NCI-H446 (cell line): Measurements from ENCODE around the gene PKMYT1.

ENCODE experiments used
- DNase-seq, 2 experiments: peaks; one replicate each; lab custom pipeline; 2025; lab: John Stamatoyannopoulos, UW

PKMYT1 gene

DNA sequence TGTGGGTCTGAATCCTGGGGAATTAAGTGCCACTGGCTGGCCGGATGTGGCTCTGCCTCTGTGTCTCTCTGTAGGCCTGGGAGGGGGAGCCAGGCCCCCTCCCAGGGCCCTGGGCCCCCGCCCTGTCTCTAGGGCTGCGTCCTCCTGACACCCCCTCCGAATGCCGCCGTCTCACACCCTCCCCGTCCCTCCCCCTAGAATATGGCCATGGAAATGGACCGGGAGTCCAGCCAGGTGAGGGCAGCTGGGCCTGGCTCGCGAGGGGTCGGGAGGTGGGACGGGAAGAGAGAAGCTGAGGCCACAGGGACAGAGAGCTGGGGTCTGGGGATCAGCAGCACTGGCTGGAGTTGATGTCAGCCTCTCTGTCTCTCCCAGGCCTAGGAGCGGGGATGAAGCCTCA, 16.1 kb upstream of the PKMYT1 start:
- no peak for DNase-seq

DNA sequence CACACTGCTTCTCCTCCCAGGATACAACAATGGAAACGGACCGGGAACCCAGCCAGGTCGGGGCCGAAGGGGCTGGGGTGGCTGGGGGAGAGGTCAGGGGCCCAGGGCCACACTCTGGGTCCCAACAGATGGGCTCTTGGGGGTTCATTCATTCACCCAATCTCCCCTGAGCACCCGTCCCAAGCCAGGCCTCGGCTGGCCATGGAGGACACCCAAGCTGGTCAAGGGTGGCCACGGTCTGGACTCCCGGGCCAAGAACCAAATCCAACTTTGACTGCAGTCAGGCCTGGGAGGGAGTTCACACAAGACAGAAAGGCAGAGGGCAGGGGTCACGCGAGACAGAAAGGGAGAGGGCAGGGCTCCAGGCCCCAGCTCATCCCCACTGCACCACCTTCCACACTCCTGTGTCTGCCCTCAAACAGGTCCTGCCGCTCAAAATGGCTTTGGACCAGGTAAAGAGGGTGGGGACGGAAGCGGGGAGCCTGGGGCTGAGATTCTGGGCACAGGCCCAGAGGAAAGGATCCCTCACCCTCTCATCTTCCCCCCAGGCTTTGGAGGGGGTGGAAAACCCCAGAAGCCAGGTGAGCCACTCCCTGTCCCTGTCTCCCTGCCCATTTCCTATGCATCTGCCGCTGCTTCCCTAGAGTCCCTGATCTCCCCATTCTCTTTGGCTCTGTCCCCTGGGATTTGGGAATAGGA, 12.3 kb upstream of the PKMYT1 start:
- no peak for DNase-seq

DNA sequence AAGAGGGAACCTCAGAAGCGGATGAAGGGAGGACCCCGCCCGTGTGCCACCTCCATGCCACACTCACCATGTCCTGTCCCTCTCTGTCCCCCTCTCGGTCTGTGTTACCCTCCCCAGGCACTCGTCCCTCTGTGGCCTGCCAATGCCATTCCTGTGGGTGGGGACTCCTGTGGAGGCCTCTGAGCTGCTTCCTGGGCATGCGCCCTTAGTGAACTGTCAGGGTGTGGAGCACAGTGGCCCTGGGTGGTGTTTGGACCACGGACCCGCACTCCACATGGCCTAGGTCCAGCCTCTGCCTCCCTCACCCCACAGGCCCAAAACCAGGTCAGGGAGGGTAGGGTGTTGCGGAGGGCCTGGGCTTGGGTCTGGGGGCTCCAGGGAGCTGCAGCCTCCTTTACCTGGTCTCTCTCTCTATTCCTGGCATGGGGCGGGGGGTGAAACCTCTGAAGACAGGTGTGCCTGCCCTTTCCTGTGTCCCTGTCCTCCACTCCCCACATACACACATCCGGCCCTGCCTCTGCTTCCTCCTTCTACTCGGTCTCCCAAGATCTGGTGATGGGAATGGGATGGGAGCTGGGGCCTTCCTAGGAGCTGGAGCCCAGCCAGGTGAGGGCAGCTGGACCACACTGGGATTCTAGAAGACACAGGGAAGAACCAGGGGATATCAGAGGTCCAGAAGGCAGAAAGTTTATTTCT, 11.5 kb upstream of the PKMYT1 start:
- no peak for DNase-seq

DNA sequence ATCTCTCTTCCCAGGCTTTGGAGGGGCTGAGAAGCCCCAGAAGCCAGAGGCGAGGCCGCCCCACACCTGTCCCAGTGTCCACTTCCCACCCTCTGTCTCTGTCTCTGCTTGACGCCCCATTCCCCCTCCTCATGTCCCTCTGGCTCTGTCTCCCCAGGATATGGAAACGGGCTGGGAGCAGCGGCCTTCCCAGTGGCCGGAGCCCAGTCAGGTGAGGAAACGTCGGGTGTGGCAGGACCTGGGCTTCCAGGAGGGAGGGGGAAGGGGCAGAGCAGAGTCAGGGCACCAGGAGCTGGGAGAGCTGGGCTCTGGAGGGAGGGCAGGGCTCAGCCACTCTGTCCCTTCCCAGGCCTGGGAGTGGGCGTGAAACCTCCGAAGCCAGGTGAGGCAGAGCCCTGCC, 10.6 kb upstream of the PKMYT1 start:
- DNase-seq, result no peak

DNA sequence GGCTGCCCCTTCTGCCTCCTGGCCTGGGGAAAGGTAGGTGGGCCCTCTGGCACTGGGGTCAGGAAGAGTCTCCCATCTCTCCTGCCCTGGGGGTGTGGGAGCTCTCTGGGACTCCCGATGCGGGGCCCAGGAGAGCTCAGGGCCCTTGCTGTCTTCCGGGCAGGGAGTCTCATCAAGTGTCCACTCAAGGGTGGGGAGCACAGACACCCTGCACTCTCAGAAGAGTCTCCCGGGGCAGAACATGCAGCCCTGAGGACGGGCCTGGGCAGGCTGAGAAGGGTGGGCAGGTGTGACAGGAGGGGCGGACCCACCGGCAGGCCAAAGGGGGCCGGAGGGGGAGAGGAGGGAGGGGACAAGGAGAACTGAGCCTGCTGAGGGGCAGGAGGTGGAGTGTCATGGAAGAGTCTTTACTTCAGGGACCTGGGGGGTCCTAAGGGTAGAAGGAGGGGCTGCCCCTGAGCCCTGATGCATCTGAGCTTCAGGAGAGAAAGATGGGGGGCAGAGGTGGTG, 8.4 kb upstream of the PKMYT1 start:
- DNase-seq, result no peak

DNA sequence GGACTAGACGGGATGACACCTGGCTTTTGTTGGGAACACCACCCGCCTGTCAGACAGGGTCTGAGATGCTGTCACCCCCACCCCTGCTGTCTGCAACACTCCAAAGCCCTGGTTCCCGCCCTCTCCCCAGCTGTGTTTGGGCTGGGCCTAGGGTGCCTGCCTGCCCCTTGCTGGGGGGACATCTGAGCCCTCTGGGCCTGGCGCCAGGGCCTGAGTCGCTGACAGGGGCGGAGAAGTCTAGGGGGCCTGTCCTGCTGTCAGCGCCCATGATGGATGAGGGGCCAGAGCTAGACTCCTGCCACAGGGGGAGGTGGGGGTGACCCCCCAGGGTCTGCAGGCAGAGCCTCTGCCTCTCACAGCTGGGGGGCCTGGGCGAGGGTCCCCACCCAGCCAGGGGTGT, 7.6 kb upstream of the PKMYT1 start:
- DNase-seq, result peak in 1 of 2 experiments; percentile 65

DNA sequence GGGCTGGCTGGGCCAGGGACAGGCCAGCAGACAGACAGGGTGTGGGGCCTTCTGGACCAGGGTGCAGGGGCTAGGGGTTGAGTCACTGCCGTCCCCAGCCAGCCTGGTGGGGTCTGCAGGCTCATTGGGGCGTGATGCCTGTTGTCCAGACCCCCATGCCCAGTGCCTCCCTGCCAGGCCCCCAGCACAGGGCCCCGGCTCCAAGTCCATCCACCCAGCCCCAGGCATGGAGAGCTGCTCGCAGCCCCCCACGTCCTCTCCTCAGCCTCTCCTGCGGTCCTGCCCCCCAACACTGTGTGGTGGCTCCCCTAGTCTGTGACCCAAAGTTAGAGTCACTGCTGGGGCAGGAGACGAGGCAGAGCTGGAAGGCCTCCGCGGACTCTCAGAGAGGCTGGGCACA, 7.0 kb upstream of the PKMYT1 start:
- no peak for DNase-seq

DNA sequence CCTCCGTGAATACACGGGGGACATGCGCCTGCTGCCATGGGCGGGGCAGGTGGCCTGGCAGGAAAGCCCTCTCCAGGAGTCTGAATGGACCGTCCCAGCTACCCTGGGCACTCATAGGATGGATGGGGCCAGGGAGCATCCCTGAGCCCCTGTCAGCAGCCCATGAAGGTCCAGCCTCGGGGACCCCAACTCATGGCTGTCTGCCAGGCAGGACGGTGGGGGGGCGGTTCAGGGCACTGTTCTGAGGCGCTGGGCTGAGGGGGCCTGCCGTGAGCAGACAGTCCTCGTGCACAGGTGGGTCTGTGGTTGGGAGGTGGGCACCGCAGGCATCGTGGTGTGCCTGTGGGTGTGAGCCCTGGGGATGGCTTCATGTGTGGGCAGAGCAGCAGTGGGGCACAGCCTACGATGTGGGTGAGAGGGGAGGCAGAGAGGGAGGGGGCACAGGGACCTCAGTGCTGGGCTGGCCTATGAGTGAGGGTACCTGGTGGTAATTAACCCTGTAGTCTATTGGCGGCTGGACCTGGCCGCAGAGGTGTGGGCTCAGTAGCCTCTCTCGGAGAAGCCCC, 6.5 kb upstream of the PKMYT1 start:
- DNase-seq, result no peak

DNA sequence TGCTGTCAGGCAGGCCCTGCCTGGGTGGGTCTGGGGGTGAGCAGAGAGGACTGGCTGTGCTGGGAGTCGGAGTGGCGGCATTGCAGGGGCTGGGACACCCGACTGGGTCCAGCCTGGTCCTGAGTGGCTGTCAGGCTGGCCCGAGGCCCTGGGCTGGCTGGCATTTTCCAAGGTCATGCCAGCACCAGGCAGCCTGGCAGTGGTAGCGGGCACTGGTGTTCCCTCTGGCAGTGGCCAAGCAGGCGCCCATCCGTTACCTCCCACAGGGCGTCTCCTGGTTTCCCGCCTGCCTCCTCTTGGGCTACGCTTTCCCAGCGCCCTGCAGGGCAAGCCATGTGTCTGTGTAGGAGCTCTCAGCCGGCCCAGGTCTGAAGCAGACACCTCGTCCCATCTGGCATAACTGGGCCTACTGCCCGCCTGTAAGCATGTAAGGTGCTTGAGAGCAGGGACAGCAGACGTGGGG, 5.7 kb upstream of the PKMYT1 start:
- DNase-seq, result peak; percentile 72 to 91

DNA sequence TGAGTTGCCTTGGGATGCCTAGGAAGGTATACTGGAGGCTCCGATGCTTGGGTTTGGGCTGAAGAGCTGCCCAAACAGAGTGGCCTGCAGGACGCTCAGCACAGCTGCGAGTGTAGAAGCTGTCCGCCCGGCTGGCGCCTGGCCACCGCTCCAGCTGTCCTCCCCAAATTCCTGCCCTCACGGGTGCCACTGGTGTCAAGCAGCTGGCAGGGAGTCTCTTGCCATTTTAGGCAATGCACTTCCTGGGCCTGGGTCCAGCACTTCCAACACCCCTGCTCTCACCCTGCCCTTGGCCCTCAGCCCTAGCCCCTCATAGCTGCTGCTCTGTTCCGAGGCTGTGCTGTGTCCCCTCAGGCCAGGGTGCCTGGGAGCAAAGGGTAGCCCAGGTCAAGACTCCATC, 5.2 kb upstream of the PKMYT1 start:
- DNase-seq, result peak; percentile 53 to 59

DNA sequence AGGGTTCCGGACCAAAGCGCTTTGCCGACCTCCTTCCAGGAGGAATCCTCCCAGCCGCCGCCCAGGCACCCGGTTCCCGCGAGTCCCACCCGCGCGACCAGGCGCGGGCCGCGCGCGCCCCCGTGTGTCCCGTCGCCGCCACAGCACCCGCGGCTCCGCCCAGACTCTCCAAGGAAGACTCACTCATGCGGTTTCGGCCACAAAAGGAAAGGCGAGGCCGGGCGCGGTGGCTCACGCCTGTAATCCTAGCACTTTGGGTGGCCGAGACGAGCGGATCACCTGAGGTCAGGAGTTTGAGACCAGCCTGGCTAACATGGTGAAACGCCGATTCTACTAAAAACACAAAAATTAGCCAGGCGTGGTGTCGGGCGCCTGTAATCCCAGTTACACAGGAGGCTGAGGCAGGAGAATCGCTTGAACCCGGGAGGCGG, 3.5 kb upstream of the PKMYT1 start:
- DNase-seq, result peak; percentile 22 to 79

DNA sequence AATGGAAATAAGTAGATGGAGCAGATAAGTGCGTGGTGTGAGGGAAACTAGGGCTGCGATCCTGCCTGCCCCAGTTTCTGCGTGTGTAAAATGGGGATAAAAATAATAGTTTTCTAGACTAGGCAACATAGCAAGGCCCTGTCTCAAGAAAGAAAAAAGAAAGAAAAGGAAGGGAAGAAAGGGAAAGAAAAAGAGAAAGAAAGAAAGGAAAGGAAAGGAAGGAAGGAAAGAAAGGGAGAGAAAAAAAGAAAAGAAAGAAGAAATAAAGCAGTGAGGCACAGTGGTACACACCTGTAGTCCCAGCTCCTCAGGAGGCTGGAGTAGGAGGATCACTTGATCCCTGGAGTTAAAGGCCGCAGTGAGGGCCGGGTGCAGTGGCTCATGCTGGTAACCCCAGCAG, 2.2 kb upstream of the PKMYT1 start:
- DNase-seq, result no peak

DNA sequence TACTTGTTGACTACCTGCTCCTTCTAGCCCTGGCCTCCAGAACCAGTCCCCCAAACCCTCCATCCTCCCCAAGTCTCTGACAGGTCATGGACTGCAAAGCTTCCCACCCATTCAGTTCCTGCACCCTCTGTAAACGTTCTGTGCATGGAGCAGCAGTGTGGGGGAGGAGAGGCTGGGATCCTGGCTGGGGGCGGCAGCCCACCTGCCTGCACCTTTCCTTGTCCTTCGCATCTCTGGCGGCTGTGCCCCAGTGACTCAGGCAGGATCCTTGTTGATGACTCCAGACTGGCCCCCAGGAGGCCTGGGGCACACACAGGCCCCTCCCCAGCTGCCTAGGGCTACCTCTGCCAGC, 1.6 kb upstream of the PKMYT1 start:
- no peak for DNase-seq

DNA sequence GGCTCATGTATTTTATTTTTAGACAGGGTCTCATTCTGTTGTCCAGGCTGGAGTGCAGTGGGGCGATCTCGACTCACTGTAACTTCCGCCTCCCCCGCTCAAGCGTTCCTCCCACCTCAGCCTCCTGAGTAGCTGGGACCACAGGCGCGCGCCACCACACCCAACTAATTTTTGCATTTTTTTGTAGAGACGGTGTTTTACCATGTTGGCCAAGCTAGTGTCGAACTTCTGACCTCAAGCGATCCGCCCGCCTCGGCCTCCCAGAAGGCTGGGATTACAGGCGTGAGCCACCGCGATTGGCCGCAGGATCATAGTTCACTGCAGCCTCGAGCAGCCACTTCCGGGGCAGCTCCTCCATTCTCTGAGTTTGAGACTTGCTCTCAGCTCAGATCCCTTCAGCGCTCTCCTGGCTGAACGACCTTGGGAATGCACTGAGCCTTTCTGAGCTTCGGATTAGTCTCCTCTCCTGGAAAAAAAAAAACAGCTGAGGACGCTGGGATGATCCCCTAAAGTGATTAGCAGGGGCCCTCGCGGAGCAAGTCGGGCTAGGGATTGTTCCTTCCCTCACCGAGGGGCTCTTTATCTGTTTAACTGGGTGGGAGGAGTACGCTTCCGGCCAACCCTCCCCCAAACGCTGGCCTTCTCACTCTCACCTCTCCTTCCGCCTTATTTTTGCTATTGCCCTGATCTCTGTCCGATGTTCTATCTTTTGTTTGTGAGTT, 1.1 kb upstream of the PKMYT1 start:
- DNase-seq, result no peak

DNA sequence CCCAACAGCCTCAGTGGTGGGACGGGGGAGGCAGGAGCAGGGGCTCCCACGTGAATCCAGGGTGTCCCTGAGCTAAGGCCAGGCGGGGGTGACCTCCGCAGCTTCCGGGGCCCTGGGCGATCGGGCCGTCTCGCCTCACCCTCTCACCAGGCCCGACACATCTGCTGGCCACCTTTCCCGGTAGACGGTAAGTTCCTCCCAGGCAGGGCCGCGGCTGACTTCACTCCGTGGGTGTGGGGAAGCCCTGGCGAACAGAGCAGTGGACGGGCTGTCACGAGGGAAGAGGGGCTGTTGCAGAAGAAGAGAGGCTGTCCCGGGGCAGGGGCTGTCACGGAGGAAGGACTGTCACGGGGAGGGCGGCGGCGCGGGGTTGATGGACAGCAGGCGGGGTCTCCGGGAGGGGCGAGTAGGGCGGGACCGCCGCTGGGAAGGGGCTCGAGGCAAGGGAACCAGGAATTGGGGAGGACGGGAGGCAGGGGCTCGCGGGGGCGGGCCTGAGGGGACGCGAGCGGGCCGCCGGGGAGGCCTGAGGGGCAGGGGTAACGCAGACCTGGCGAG, 498 bp downstream of the PKMYT1 start:
- no peak for DNase-seq

DNA sequence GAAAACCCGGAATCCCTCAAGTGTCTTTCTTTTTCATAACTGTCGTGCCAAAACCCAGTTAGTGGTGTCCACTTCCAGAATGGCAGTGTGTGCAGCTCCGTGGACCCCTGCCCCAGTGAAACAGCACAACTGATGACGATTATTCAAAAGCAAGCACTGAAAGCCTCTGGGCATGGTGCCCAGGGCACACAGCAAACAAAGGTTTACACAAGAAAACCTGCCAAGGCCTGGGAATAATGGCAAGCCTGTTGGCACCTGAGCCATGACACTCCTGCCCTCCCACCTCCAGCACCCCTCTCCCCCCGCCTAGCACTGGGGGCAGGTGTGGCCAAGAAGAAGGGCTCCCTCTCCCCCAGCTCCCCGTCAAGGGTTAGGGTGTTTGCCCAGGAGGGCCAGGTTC, 2.8 kb downstream of the PKMYT1 start:
- peak in 1 of 2 experiments; percentile 51 for DNase-seq

DNA sequence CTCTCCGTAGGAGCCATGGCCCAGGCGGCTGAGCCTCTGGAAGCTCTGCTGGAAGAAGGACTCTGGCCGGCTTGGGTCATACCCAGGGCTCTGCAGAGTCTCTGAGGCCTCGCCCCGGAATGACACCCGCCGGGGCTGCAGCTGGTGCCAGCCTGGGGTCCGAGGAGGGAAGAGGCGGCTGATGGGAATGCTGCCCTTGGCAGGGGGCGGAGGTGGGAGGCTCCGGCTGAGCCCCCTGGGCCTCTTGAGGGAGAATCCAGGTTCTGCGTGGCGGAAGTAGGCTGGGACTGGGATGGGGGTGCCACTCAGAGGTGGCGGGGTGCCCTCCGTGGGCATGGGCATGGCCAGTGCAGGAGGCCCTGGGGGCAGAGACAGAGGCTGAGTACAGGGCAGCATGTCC, 3.6 kb downstream of the PKMYT1 start:
- no peak for DNase-seq

DNA sequence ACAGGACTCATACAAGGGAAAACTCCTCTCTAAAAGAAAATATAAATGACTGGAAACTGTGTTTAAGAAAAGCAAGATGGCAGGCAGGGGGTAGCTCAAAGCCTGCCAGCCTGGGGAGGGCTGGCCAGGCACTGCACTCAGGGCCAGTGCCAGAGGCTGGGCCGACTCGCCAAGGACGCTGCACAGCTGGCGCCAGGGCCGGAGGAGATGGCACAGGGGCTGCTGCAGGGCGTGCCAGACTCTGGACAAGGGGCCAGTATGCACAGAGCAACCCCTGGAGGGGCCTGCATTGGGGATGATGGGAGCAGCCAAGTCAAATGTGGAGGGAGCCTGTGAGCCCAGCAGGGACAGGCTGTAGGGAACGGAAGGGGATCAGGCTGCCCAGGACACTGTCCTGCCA, 4.0 kb downstream of the PKMYT1 start:
- DNase-seq, result peak in 1 of 2 experiments; percentile 22

DNA sequence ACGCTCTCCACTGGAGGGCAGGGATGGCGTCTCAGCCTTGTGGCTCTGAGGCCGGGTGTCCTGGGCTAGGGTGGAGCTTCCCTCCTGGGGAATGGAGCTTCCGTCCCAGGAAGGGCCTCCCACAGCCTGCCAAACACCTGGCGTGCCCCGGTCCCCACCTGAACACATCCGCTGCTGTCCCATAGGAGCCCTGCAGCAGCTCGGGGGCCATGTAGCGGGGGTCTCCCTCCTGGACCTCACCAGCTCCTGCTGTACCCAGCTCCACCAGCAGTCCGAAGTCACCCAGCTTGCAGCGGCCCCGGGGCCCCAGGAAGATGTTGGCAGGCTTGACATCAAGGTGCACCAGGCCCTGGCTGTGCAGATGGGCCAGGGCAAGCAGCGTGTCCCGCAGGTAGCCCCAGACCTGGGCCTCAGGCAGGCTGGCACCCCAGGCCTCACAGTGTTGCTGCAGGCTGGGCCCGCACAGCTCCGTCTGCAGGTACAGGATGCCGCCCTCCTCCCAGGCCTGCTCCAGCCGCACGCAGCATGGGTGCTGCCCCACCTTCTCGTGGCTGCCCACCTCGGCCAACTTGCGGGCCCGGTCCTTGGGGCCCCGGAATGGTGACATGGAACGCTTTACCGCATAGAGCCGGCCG, 5.0 kb downstream of the PKMYT1 start:
- no peak for DNase-seq

DNA sequence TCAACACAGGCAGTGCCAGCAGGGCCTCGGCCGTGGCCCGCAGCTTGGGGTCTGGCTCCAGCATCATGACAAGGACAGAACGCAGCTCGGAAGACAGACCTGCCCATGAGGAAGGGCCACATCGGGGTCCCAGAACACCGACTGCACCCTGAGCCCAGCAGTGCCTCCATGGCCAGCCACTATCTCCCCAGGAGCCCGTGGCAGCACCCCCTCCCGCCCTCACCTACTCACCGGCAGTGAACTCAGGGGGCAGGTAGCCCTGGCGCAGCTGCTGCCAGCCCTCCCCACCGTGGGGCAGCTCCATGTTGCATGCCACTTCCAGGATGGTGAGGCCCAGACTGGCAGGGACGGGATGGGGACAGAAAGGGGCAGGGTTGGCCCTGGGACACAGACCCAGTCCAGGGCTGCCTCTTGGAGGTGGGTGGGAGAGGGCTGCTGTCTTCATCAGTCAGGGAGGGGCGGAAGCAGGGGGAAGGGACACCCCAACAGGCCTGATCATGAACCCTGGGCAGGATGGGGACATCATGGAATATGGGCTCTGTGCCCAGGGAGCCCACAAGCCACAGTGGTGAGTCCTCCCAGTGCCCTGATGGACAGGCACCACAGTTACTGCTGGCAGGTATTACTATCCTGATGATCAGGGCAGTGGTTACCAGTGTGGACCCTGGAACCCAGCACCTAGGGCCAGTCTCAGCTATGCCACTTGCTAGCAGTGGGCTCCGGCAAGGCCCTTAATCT, 5.8 kb downstream of the PKMYT1 start:
- DNase-seq, result no peak
